Neutrophil (primary cell): ENCODE measurements around the gene TRIM24.

Experiments used
- H3K27ac ChIP-seq: fragments of 200-600 bp; sonication (generic); 2 replicates; pipeline ENCODE4 v1.5.1; 2016; ENCODE audit warnings: mild to moderate bottlenecking, moderate library complexity
- H3K27me3 ChIP-seq: fragments of 200-600 bp; sonication (generic); 2 replicates; pipeline ENCODE4 v1.6.0; 2016; ENCODE audit warnings: mild to moderate bottlenecking
- H3K36me3 ChIP-seq: fragments of 200-600 bp; sonication (generic); 2 replicates; pipeline ENCODE4 v1.5.1; 2017
- H3K4me1 ChIP-seq, 2 experiments: fragments of 200-600 bp in 1 of 2; sonication (generic) in 1 of 2; 1 replicate in 1 of 2; 2 replicates in 1 of 2; pipeline versions ENCODE4 v1.5.1 to v1.6.1; 2013 to 2016; ENCODE audit warnings: low read depth in 1 of 2, low read length in 1 of 2, mild to moderate bottlenecking in 1 of 2, moderate library complexity in 1 of 2; ENCODE audit not compliant: control insufficient read depth in 1 of 2, insufficient read depth in 1 of 2
- H3K4me3 ChIP-seq, 2 experiments: fragments of 200-600 bp in 1 of 2; sonication (generic) in 1 of 2; 1 replicate in 1 of 2; 2 replicates in 1 of 2; pipeline ENCODE4 v1.5.1; 2013 to 2016; ENCODE audit warnings: low read depth in 1 of 2, low read length in 1 of 2, mild to moderate bottlenecking in 1 of 2, moderate library complexity in 1 of 2
- H3K9me3 ChIP-seq: fragments of 200-600 bp; sonication (generic); 2 replicates; pipeline ENCODE4 v1.5.1; 2016
- TF ChIP-seq, protein P1 (sequence below): fragments of 200-600 bp; sonication (generic); IDR thresholded peaks from 2 replicates; pipeline ENCODE4 v1.5.1; 2016; ENCODE audit warnings: antibody characterized with exemption

The TRIM24 gene

DNA sequence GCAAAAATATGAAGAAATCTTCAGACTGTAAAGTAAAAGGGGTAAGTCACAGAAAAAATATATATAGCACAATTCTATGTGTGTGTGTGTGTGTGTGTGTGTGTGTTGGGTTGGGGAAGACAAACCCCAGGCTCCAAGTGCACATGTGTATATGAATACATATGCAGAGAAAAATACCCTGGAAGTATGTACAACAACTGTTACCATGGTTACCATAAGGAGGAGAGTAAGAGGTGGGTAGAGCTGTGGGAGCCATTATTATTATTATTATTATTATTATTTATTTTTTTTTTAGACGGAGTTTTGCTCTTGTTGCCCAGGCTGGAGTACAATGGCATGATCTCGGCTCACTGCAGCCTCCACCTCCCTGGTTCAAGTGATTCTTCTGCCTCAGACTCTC, 23.7 kb upstream of the TRIM24 start:
- H3K9me3 ChIP-seq: peaks cover 4% of the 10 kb centered on the region
- no peak overlapping the region for H3K4me3 ChIP-seq
- no peaks in the 10 kb centered on the region for H3K27me3 ChIP-seq
- TF ChIP-seq, protein P1, sequence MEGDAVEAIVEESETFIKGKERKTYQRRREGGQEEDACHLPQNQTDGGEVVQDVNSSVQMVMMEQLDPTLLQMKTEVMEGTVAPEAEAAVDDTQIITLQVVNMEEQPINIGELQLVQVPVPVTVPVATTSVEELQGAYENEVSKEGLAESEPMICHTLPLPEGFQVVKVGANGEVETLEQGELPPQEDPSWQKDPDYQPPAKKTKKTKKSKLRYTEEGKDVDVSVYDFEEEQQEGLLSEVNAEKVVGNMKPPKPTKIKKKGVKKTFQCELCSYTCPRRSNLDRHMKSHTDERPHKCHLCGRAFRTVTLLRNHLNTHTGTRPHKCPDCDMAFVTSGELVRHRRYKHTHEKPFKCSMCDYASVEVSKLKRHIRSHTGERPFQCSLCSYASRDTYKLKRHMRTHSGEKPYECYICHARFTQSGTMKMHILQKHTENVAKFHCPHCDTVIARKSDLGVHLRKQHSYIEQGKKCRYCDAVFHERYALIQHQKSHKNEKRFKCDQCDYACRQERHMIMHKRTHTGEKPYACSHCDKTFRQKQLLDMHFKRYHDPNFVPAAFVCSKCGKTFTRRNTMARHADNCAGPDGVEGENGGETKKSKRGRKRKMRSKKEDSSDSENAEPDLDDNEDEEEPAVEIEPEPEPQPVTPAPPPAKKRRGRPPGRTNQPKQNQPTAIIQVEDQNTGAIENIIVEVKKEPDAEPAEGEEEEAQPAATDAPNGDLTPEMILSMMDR: no peak
- no peak overlapping the region for H3K27ac ChIP-seq
- no peaks in the 10 kb centered on the region for H3K36me3 ChIP-seq
- no peaks in the 10 kb centered on the region for H3K4me1 ChIP-seq

DNA sequence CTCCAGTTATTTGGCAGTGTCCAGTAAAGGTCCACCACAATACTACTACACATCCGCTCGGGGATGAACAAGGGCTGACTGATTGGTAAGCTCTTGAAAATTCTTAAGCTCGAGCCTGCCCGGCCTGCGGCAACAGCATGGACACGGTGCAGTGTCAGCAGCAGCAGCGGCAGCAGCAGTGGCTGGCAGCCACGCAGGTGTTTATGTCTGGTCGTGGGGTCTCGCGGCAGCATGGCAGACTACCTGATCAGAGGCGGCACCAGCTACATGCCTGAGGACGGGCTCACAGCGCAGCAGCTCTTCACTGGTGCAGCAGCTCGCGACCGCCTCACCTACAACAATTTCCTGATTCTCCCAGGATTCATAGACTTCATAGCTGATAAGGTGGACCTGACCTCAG, 19.6 kb upstream of the TRIM24 start:
- Histone ChIP-seq H3K4me1 (no peaks in the 10 kb centered on the region), H3K27me3 (no peaks in the 10 kb centered on the region), H3K4me3 (no peak overlapping the region), H3K27ac (no peak overlapping the region), H3K36me3 (no peaks in the 10 kb centered on the region), H3K9me3 (no peaks in the 10 kb centered on the region)
- TF ChIP-seq, protein P1: no peak

DNA sequence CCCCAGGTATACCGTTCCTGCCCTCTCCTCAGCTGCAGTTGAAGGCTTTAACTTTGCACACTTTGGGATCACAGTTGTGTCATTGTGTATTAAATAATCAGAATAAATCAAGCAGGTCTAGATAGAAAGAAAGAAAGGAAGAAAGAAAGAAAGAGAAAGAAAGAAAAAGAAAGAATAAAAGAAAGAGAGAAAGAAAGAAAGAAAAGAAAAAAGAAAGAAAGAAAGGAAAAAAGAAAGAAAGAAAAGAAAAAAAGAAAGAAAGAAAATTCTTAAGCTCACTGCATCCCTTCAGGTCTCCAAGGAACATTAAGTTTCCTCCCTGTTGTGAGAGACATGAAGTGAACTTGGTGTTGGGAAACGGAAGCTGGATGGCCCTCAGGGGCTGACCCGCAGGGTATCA, 17.2 kb upstream of the TRIM24 start:
- no peaks in the 10 kb centered on the region for H3K4me1 ChIP-seq
- TF ChIP-seq, protein P1: no peak
- H3K9me3 ChIP-seq: no peaks in the 10 kb centered on the region
- no peak overlapping the region for H3K27ac ChIP-seq
- no peaks in the 10 kb centered on the region for H3K27me3 ChIP-seq
- H3K4me3 ChIP-seq: no peak overlapping the region
- no peaks in the 10 kb centered on the region for H3K36me3 ChIP-seq

DNA sequence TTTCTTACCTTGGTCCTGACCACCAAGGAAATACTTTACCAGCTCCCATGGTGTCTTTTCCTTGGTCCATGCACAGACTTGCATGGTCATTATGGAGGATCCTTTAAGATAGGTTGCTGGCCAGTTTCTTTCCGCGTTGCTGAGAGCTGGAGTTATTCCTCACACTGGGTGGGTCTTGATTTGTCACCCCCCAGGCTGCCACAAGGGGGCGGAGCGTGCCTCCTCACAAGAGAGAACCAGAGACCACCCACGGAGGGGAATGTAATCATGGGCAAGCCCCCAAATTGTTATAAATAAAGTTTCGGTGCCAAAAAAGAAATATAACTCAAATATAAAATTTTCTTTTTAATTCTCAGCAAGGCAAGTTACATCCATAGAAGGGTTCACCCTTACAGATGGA, 10.5 kb upstream of the TRIM24 start:
- Histone ChIP-seq H3K27me3 (no peaks in the 10 kb centered on the region), H3K9me3 (no peaks in the 10 kb centered on the region), H3K4me3 (no peak overlapping the region), H3K4me1 (no peaks in the 10 kb centered on the region), H3K36me3 (no peaks in the 10 kb centered on the region), H3K27ac (no peak overlapping the region)
- TF ChIP-seq, protein P1: no peak

DNA sequence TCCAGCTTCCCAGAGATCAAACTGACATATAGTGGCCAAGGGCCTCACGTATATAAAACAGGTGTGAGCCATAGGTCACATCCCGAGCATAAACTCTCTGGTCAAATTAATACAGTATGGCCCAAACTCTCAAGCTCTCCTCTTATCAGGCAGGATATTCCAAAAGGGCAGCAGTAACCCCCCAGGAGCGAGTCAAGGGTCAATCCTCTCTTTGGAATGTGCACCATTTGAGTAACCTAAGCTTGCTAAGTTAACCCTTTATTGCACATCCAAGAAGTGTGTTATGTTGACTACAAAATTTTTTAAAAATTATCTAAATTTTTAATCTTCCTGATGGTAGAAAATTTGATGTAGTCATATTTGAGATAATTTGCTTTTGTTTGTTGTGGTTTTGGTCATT, 4.5 kb upstream of the TRIM24 start:
- H3K4me3 ChIP-seq: no peak overlapping the region
- TF ChIP-seq, protein P1: no peak
- no peaks in the 10 kb centered on the region for H3K36me3 ChIP-seq
- peaks cover 5 to 9% of the 10 kb centered on the region in 2 experiments for H3K4me1 ChIP-seq
- H3K27ac ChIP-seq: no peak overlapping the region
- H3K27me3 ChIP-seq: no peaks in the 10 kb centered on the region
- H3K9me3 ChIP-seq: no peaks in the 10 kb centered on the region

DNA sequence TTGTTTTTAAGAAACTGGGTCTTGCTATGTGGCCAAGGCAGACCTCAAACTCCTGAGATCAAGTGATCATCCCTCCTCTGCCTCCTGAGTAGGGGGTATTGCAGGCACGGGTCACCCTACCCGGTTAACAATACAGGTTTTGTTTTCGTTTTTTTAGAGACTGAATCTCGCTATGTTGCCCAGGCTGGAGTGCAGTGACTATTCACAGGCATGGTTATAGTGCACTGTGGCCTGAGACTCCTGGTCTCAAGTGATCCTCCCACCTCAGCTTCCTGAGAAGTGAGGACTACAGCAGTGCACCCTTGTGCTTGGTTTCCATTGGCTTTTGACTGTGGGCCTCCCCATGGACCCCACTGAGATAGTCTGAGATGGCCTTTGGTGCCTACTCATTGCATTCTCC, 3.8 kb upstream of the TRIM24 start:
- Histone ChIP-seq H3K4me3 (no peak overlapping the region), H3K27me3 (no peaks in the 10 kb centered on the region), H3K36me3 (no peaks in the 10 kb centered on the region), H3K27ac (no peak overlapping the region), H3K4me1 (peaks cover 7 to 12% of the 10 kb centered on the region in 2 experiments), H3K9me3 (no peaks in the 10 kb centered on the region)
- TF ChIP-seq, protein P1: no peak
